ENCODE measurements around the gene UTY. TPM values are rescaled to one million over a fixed set of nuclear protein-coding genes. Genes with fewer than 3 reads are reported as not detected.

Gene UTY
- total RNA-seq, 1 donor from 2014 or later: 6.4 TPM

DNA sequence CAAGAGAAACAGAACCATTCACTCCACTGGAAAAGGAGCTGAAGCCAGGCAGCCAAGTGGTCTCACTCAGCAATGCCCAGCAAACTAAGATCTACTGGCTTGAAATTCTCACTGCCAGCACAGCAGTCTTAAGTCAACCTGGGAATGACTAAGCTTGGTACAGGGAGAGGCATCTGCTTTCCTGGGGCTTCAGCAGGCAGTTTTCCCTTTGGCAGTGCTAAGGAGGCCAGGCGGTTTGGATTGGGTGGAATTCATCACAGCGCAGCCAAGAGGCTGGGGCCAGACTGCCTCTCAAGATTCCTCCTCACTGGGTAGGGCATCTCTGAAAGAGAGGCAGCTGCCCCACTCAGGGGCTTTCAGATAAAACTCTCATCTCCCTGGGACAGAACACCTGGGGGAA, 149.2 kb downstream of the UTY start:
- DNase-seq (ENCODE audit: low read depth): no peak
- H3K4me3 ChIP-seq (ENCODE audit: low read depth, low read length): no peak overlapping the region
- TF ChIP-seq, protein P1, sequence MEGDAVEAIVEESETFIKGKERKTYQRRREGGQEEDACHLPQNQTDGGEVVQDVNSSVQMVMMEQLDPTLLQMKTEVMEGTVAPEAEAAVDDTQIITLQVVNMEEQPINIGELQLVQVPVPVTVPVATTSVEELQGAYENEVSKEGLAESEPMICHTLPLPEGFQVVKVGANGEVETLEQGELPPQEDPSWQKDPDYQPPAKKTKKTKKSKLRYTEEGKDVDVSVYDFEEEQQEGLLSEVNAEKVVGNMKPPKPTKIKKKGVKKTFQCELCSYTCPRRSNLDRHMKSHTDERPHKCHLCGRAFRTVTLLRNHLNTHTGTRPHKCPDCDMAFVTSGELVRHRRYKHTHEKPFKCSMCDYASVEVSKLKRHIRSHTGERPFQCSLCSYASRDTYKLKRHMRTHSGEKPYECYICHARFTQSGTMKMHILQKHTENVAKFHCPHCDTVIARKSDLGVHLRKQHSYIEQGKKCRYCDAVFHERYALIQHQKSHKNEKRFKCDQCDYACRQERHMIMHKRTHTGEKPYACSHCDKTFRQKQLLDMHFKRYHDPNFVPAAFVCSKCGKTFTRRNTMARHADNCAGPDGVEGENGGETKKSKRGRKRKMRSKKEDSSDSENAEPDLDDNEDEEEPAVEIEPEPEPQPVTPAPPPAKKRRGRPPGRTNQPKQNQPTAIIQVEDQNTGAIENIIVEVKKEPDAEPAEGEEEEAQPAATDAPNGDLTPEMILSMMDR (conservative IDR thresholded peaks at IDR 0.05; ENCODE audit: low read depth, low read length): no peak

DNA sequence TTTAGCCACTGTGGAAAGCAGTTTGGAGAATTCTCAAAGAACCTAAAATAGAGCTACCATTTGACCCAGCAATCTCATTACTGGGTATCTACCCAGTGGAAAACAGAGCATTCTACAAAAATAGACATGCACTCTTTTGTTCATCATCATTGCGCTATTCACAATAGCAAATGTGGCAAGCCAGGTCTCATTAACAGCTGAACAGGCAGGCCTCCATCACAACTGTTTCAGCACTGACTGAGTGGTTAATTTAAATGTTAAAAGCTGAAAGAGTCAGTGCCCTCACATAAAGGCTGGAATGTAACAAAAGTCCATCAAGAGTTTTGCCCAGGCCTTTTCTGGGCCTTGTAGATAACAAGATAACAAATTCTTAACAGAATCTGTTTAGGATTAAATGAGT, 166.9 kb downstream of the UTY start:
- no peak overlapping the region for H3K4me3 ChIP-seq (ENCODE audit: low read depth, low read length)
- TF ChIP-seq, protein P1 (conservative IDR thresholded peaks at IDR 0.05; ENCODE audit: low read depth, low read length): no peak
- DNase-seq (ENCODE audit: low read depth): no peak

DNA sequence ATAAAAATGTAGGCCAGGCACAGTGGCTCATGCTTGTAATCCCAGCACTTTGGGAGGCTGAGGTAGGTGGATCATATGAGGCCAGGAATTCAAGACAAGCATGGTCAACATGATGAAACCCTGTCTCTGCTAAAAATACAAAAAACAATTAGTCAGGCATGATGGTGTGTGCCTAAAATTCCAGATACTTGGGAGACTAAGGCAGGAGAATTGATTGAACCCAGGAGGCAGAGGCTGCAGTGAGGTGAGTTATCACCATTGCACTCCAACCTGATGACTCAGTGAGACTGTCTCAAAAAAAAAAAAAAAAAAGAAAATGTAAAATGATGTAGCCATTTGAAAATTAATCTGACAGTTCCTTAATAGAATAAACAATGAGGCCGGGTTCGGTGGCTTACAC, 171.9 kb downstream of the UTY start:
- DNase-seq (ENCODE audit: low read depth): no peak
- TF ChIP-seq, protein P1 (conservative IDR thresholded peaks at IDR 0.05; ENCODE audit: low read depth, low read length): no peak
- no peak overlapping the region for H3K4me3 ChIP-seq (ENCODE audit: low read depth, low read length)

DNA sequence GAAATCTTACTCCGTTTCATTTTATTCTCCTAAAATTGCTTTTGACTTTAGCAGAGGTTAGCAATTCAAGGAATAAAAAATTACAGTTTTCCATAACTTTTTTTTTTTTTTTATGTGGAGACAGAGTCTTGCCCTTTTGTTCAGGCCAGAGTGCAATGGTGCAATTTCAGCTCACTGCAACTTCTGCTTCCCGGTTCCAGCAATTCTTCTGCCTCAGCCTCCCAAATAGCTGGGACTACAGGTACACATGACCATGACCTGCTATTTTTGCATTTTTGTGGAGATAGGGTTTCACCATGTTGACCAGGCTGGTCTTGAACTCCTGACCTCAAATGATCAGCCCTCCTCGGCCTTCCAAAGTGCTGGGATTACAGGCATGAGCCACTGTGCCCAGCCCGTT, 179.0 kb downstream of the UTY start:
- no peak overlapping the region for H3K4me3 ChIP-seq (ENCODE audit: low read depth, low read length)
- TF ChIP-seq, protein P1 (conservative IDR thresholded peaks at IDR 0.05; ENCODE audit: low read depth, low read length): no peak
- DNase-seq (ENCODE audit: low read depth): no peak

DNA sequence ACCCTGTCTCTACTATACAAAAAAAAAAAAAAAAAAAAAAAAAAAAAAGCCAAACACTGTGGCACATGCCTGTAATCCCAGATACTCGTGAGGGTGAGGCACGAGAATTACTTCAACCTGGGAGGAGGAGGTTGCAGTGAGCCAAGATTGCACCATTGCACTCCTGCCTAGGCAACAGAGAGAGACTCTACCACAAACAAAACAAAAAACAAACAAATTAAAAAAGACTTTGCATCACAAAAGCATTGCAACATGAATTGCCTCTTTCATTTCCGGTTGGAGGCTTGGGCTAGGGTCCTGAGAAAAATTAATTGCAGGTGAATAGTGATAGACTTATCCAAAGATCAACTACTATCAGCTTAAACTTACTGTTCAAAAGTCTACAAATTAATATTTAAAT, 180.4 kb downstream of the UTY start:
- TF ChIP-seq, protein P1 (conservative IDR thresholded peaks at IDR 0.05; ENCODE audit: low read depth, low read length): no peak
- DNase-seq (ENCODE audit: low read depth): no peak
- no peak overlapping the region for H3K4me3 ChIP-seq (ENCODE audit: low read depth, low read length)

DNA sequence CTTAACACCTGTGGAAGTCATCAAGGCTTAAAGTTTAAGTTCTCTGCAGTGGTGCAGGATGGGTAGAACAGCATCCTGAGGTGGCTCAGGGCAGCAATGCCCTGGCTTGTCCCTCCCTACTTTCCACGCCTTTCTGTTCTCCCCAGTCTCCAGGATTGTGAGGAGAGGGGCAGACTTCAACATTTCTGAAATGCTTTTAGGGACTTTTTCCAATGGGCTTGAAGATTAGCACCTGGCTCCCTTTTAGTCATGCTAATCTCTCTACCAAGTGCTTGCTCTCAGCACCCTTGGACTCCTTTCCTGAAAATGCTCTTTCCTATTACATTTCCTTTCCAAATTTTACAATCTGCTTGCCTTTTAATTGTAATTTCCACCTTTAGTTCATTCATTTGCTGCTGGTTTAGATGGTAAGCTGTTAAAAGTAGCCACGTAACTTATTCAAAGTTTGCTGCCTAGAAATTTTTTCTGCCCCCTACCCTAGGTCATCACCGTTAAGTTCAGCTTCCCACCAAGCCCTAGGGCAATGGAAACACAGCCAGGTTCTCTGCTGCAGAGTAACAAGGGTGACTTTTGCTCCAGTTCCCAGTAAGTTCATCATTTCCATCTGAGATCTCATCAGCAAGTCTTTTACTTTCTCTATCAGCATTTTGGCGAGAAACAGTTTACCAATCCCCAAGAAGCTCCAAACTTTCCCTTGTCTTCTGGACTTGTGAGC, 183.5 kb downstream of the UTY start:
- no peak for DNase-seq (ENCODE audit: low read depth)
- TF ChIP-seq, protein P1 (conservative IDR thresholded peaks at IDR 0.05; ENCODE audit: low read depth, low read length): no peak
- H3K4me3 ChIP-seq (ENCODE audit: low read depth, low read length): no peak overlapping the region

DNA sequence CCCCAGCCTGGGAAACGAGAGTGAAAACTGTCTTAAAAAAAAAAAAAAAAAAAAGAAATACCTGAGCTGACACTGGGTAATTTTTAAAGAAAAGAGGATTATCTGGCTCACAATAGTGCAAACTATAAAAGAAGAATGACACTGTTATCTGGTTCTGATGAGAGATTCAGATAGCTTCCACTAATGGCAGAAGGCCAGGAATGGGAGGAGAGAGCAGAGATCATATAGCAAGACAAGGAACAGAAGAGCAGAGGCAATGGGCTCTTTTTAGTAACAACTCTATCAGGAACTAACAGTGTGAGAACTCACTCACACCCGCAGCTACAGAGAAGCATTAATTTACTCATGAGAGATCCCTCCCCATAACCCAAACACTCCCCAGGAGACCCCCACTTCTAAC, 184.8 kb downstream of the UTY start:
- TF ChIP-seq, protein P1 (conservative IDR thresholded peaks at IDR 0.05; ENCODE audit: low read depth, low read length): no peak
- no peak for DNase-seq (ENCODE audit: low read depth)
- no peak overlapping the region for H3K4me3 ChIP-seq (ENCODE audit: low read depth, low read length)
